GM23338 (cell line): ENCODE data around the gene ANKS1B. TPM values are rescaled to one million over a fixed set of nuclear protein-coding genes. Genes with fewer than 3 reads are reported as not detected.

Source experiments
- ATAC-seq: fragments of 200-7000 bp; cut with Tn5 transposase; 3 replicates; pipeline ENCODE4 v1.9.1; 2020
- DNase-seq: peaks from one replicate; pipeline ENCODE4 v3.0.0-alpha.2; 2015; ENCODE audit warnings: low spot score
- H2AFZ ChIP-seq: fragments of 200-600 bp; sonication (generic); 2 replicates; pipeline ENCODE4 v1.8.0; 2016; ENCODE audit warnings: antibody characterized with exemption, mild to moderate bottlenecking, moderate library complexity
- H3F3A ChIP-seq: fragments of 200-600 bp; sonication (generic); replicated peaks from 2 replicates; pipeline ENCODE4 v1.8.0; 2017; ENCODE audit warnings: antibody characterized with exemption, mixed run types, low read depth
- H3K27ac ChIP-seq: fragments of 200-600 bp; sonication (generic); 2 replicates; pipeline ENCODE4 v1.6.1; 2016; ENCODE audit warnings: low read depth
- H3K27me3 ChIP-seq: fragments of 200-600 bp; sonication (generic); 2 replicates; pipeline ENCODE4 v1.8.0; 2016; ENCODE audit warnings: mild to moderate bottlenecking, mixed run types, moderate library complexity; ENCODE audit not compliant: insufficient read depth
- H3K36me3 ChIP-seq: fragments of 200-600 bp; sonication (generic); 2 replicates; pipeline ENCODE4 v1.8.0; 2016; ENCODE audit warnings: mild to moderate bottlenecking; ENCODE audit not compliant: insufficient read depth
- H3K4me1 ChIP-seq: fragments of 200-600 bp; sonication (generic); 2 replicates; pipeline ENCODE4 v1.8.0; 2016; ENCODE audit warnings: mild to moderate bottlenecking, moderate library complexity; ENCODE audit not compliant: insufficient read depth
- H3K4me2 ChIP-seq: fragments of 200-600 bp; sonication (generic); 2 replicates; pipeline ENCODE4 v1.7.1; 2017; ENCODE audit warnings: mixed run types
- H3K4me3 ChIP-seq: fragments of 200-600 bp; sonication (generic); 2 replicates; pipeline ENCODE4 v1.6.1; 2016; ENCODE audit warnings: mixed run types
- H3K79me2 ChIP-seq: fragments of 200-600 bp; sonication (generic); replicated peaks from 2 replicates; pipeline ENCODE4 v1.8.0; 2017; ENCODE audit warnings: mild to moderate bottlenecking; ENCODE audit not compliant: insufficient read depth
- H3K9me2 ChIP-seq: fragments of 200-600 bp; sonication (generic); 2 replicates; pipeline ENCODE4 v1.8.0; 2017; ENCODE audit not compliant: insufficient read depth
- H4K20me1 ChIP-seq: fragments of 200-600 bp; sonication (generic); replicated peaks from 2 replicates; pipeline ENCODE4 v1.8.0; 2017; ENCODE audit warnings: mild to moderate bottlenecking; ENCODE audit not compliant: insufficient read depth
- H3K27ac Mint-ChIP-seq: 2 replicates; pipeline ENCODE4 v1.8.0; 2020; ENCODE audit warnings: inconsistent platforms, mild to moderate bottlenecking, moderate library complexity, mixed read lengths
- H3K27me3 Mint-ChIP-seq: 3 replicates; pipeline ENCODE4 v1.8.0; 2022; ENCODE audit warnings: low read depth, mild to moderate bottlenecking, moderate library complexity, mixed read lengths, inconsistent platforms; ENCODE audit not compliant: insufficient read depth, poor library complexity
- H3K36me3 Mint-ChIP-seq: 3 replicates; pipeline ENCODE4 v1.8.0; 2021; ENCODE audit warnings: low read depth, mild to moderate bottlenecking, inconsistent platforms, moderate library complexity, mixed read lengths
- H3K4me1 Mint-ChIP-seq: 3 replicates; pipeline ENCODE4 v1.8.0; 2020; ENCODE audit warnings: mild to moderate bottlenecking, inconsistent platforms, mixed read lengths
- H3K4me3 Mint-ChIP-seq: 3 replicates; pipeline ENCODE4 v1.8.0; 2021; ENCODE audit warnings: moderate library complexity, mild to moderate bottlenecking, inconsistent platforms, mixed read lengths
- H3K9me3 Mint-ChIP-seq: 3 replicates; pipeline ENCODE4 v1.8.0; 2020; ENCODE audit warnings: moderate library complexity, mild to moderate bottlenecking, inconsistent platforms, mixed read lengths
- CREB1 ChIP-seq: fragments of 250-450 bp; sonication (Bioruptor Pico); IDR thresholded peaks from 2 replicates; pipeline ENCODE4 v1.5.0; 2020; ENCODE audit warnings: low read depth, mild to moderate bottlenecking, moderate library complexity
- ETS1 ChIP-seq: IDR thresholded peaks from 2 replicates; pipeline ENCODE4 v1.6.1; 2016; ENCODE audit warnings: antibody characterized with exemption
- EZH2 ChIP-seq: fragments of 200-600 bp; sonication (generic); IDR thresholded peaks from one replicate; pipeline ENCODE4 v1.8.0; 2017; ENCODE audit warnings: antibody characterized with exemption, mild to moderate bottlenecking, low read depth; ENCODE audit not compliant: unreplicated experiment
- EZH2phosphoT487 ChIP-seq: fragments of 200-600 bp; sonication (generic); IDR thresholded peaks from one replicate; pipeline ENCODE4 v1.8.1; 2018; ENCODE audit warnings: antibody characterized with exemption; ENCODE audit not compliant: unreplicated experiment
- JUNB ChIP-seq: IDR thresholded peaks from one replicate; pipeline ENCODE4 v1.6.1; 2016; ENCODE audit warnings: antibody characterized with exemption; ENCODE audit not compliant: unreplicated experiment
- NANOG ChIP-seq: IDR thresholded peaks from 2 replicates; pipeline ENCODE4 v1.6.1; 2016; ENCODE audit warnings: antibody characterized with exemption, borderline replicate concordance
- POLR2AphosphoS5 ChIP-seq: IDR thresholded peaks from 2 replicates; pipeline ENCODE4 v1.6.1; 2016; ENCODE audit warnings: antibody characterized with exemption, low read depth
- REST ChIP-seq: IDR thresholded peaks from one replicate; pipeline ENCODE4 v1.6.1; 2018; ENCODE audit warnings: antibody characterized with exemption; ENCODE audit not compliant: unreplicated experiment
- STAT1 ChIP-seq: IDR thresholded peaks from one replicate; pipeline ENCODE4 v1.6.1; 2016; ENCODE audit warnings: antibody characterized with exemption; ENCODE audit not compliant: unreplicated experiment
- ZNF114 ChIP-seq: fragments of 250-450 bp; sonication (Bioruptor Pico); IDR thresholded peaks from 2 replicates; pipeline ENCODE4 v1.5.0; 2020; ENCODE audit warnings: mild to moderate bottlenecking, moderate library complexity
- ZNF331 ChIP-seq: fragments of 250-450 bp; sonication (Bioruptor Pico); IDR thresholded peaks from 2 replicates; pipeline ENCODE4 v1.5.0; 2020; ENCODE audit warnings: low read depth, mild to moderate bottlenecking, moderate library complexity
- polyA plus RNA-seq: library from polyadenylated mRNA; unstranded; fragments of >200 nt; fragmentation: Nextera tagmentation; extraction: Ambion mirVana; gene quantifications from 2 replicates; pipeline ENCODE4 v1.2.1, GENCODE V29; 2016
- total RNA-seq: library from RNA; depleted of rRNA; stranded (reverse); fragments of >200 nt; shearing (Covaris generic); gene quantifications from 2 replicates; pipeline ENCODE4 v1.2.3, GENCODE V29; 2014
- TF ChIP-seq, protein P1 (sequence below), 2 experiments: fragments of 200-600 bp in 1 of 2; sonication (generic) in 1 of 2; conservative IDR thresholded peaks; 2 replicates each; pipeline versions ENCODE4 v1.5.1 to v1.6.1; 2016 to 2017; ENCODE audit warnings: antibody characterized with exemption in 2 of 2, low read depth in 2 of 2, mild to moderate bottlenecking in 2 of 2, moderate library complexity in 1 of 2
- TF ChIP-seq, protein P2 (sequence below): fragments of 250-450 bp; sonication (Bioruptor Pico); IDR thresholded peaks from 2 replicates; pipeline ENCODE4 v1.5.0; 2020; ENCODE audit warnings: mild to moderate bottlenecking, moderate library complexity

The ANKS1B gene
- total and polyA plus RNA-seq, 2 experiments from 2014 or later = 4.3 to 5.8 TPM

- ATAC-seq (no peak), DNase-seq (no peak)
- Mint-ChIP-seq H3K4me3 (no peak overlapping the region), H3K27ac (no peak overlapping the region), H3K9me3 (no peaks in the 10 kb centered on the region), H3K27me3 (no peaks in the 10 kb centered on the region), H3K36me3 (no peaks in the 10 kb centered on the region), H3K4me1 (no peaks in the 10 kb centered on the region)
- no peak overlapping the region for H2AFZ ChIP-seq
- TF ChIP-seq EZH2 (no peak), CREB1 (CRISPR knock-in tag) (no peak), EZH2phosphoT487 (no peak), REST (no peak), STAT1 (no peak), NANOG (no peak), JUNB (no peak), ETS1 (no peak), ZNF114 (no peak), ZNF331 (CRISPR knock-in tag) (no peak), POLR2AphosphoS5 (no peak)
- TF ChIP-seq, protein P1, sequence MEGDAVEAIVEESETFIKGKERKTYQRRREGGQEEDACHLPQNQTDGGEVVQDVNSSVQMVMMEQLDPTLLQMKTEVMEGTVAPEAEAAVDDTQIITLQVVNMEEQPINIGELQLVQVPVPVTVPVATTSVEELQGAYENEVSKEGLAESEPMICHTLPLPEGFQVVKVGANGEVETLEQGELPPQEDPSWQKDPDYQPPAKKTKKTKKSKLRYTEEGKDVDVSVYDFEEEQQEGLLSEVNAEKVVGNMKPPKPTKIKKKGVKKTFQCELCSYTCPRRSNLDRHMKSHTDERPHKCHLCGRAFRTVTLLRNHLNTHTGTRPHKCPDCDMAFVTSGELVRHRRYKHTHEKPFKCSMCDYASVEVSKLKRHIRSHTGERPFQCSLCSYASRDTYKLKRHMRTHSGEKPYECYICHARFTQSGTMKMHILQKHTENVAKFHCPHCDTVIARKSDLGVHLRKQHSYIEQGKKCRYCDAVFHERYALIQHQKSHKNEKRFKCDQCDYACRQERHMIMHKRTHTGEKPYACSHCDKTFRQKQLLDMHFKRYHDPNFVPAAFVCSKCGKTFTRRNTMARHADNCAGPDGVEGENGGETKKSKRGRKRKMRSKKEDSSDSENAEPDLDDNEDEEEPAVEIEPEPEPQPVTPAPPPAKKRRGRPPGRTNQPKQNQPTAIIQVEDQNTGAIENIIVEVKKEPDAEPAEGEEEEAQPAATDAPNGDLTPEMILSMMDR (conservative IDR thresholded peaks at IDR 0.05; ENCODE audit: low read depth in 2 of 2) = no peak
- TF ChIP-seq, protein P2, sequence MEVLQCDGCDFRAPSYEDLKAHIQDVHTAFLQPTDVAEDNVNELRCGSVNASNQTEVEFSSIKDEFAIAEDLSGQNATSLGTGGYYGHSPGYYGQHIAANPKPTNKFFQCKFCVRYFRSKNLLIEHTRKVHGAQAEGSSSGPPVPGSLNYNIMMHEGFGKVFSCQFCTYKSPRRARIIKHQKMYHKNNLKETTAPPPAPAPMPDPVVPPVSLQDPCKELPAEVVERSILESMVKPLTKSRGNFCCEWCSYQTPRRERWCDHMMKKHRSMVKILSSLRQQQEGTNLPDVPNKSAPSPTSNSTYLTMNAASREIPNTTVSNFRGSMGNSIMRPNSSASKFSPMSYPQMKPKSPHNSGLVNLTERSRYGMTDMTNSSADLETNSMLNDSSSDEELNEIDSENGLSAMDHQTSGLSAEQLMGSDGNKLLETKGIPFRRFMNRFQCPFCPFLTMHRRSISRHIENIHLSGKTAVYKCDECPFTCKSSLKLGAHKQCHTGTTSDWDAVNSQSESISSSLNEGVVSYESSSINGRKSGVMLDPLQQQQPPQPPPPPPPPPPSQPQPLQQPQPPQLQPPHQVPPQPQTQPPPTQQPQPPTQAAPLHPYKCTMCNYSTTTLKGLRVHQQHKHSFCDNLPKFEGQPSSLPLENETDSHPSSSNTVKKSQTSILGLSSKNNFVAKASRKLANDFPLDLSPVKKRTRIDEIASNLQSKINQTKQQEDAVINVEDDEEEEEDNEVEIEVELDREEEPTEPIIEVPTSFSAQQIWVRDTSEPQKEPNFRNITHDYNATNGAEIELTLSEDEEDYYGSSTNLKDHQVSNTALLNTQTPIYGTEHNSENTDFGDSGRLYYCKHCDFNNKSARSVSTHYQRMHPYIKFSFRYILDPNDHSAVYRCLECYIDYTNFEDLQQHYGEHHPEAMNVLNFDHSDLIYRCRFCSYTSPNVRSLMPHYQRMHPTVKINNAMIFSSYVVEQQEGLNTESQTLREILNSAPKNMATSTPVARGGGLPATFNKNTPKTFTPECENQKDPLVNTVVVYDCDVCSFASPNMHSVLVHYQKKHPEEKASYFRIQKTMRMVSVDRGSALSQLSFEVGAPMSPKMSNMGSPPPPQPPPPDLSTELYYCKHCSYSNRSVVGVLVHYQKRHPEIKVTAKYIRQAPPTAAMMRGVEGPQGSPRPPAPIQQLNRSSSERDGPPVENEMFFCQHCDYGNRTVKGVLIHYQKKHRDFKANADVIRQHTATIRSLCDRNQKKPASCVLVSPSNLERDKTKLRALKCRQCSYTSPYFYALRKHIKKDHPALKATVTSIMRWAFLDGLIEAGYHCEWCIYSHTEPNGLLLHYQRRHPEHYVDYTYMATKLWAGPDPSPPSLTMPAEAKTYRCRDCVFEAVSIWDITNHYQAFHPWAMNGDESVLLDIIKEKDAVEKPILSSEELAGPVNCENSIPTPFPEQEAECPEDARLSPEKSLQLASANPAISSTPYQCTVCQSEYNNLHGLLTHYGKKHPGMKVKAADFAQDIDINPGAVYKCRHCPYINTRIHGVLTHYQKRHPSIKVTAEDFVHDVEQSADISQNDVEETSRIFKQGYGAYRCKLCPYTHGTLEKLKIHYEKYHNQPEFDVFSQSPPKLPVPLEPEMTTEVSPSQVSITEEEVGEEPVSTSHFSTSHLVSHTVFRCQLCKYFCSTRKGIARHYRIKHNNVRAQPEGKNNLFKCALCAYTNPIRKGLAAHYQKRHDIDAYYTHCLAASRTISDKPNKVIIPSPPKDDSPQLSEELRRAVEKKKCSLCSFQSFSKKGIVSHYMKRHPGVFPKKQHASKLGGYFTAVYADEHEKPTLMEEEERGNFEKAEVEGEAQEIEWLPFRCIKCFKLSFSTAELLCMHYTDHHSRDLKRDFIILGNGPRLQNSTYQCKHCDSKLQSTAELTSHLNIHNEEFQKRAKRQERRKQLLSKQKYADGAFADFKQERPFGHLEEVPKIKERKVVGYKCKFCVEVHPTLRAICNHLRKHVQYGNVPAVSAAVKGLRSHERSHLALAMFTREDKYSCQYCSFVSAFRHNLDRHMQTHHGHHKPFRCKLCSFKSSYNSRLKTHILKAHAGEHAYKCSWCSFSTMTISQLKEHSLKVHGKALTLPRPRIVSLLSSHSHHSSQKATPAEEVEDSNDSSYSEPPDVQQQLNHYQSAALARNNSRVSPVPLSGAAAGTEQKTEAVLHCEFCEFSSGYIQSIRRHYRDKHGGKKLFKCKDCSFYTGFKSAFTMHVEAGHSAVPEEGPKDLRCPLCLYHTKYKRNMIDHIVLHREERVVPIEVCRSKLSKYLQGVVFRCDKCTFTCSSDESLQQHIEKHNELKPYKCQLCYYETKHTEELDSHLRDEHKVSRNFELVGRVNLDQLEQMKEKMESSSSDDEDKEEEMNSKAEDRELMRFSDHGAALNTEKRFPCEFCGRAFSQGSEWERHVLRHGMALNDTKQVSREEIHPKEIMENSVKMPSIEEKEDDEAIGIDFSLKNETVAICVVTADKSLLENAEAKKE = no peak
- no peaks in the 10 kb centered on the region for H3K27me3 ChIP-seq
- H4K20me1 ChIP-seq = no peaks in the 10 kb centered on the region
- H3K4me2 ChIP-seq = no peak overlapping the region
- H3K36me3 ChIP-seq = no peaks in the 10 kb centered on the region
- no peaks in the 10 kb centered on the region for H3K4me1 ChIP-seq
- H3F3A ChIP-seq = no peaks in the 10 kb centered on the region
- no peak overlapping the region for H3K4me3 ChIP-seq
- H3K9me2 ChIP-seq = peaks cover 6% of the 10 kb centered on the region; the same call in 1 of the 2 replicates
- H3K27ac ChIP-seq = no peak overlapping the region
- H3K79me2 ChIP-seq = no peaks in the 10 kb centered on the region
These were observed 36.4 kb downstream of the ANKS1B start for GRCh38 chr12:99948370-99948769.
